HEK293T (cell line): ENCODE results near the gene IL10RA.

ENCODE experiments used
- CTCF ChIA-PET: fragments of 350-600 bp; formaldehyde crosslinking; extraction: SDS; loops from one replicate; lab custom pipeline; 2021; ENCODE audit warnings: antibody characterized with exemption, inconsistent platforms; lab: Yijun Ruan, JAX
- POLR2A ChIA-PET: fragments of 350-600 bp; formaldehyde crosslinking; extraction: SDS; loops from one replicate; lab custom pipeline; 2020; ENCODE audit warnings: antibody characterized with exemption, inconsistent platforms; lab: Yijun Ruan, JAX
- DNase-seq: peaks from one replicate; pipeline ENCODE4 v3.0.0; 2012; ENCODE audit warnings: mixed read lengths; ENCODE audit errors: extremely low spot score
- ARNT ChIP-seq: fragments of 450-650 bp; IDR thresholded peaks from 2 replicates; pipeline ENCODE4 v1.6.1; 2017; ENCODE audit warnings: mild to moderate bottlenecking
- BHLHE40 ChIP-seq: fragments of 450-650 bp; IDR thresholded peaks from 2 replicates; pipeline ENCODE4 v1.6.1; 2016; ENCODE audit warnings: mild to moderate bottlenecking, moderate library complexity, borderline replicate concordance
- CTBP1 ChIP-seq: fragments of 450-650 bp; IDR thresholded peaks from 2 replicates; pipeline ENCODE4 v1.6.1; 2016; ENCODE audit warnings: borderline replicate concordance
- ELF4 ChIP-seq: fragments of 450-650 bp; IDR thresholded peaks from 2 replicates; pipeline ENCODE4 v1.6.1; 2017; ENCODE audit warnings: antibody characterized with exemption
- FOXA1 ChIP-seq: fragments of 450-650 bp; IDR thresholded peaks from 2 replicates; pipeline ENCODE4 v1.6.1; 2016; ENCODE audit warnings: mild to moderate bottlenecking
- FOXK2 ChIP-seq: fragments of 450-650 bp; IDR thresholded peaks from 2 replicates; pipeline ENCODE4 v1.6.1; 2016; ENCODE audit warnings: mild to moderate bottlenecking
- FOXM1 ChIP-seq: fragments of 450-650 bp; IDR thresholded peaks from 2 replicates; pipeline ENCODE4 v1.6.1; 2017; ENCODE audit warnings: mild to moderate bottlenecking, borderline replicate concordance
- HDGF ChIP-seq: fragments of 450-650 bp; IDR thresholded peaks from 2 replicates; pipeline ENCODE4 v1.6.1; 2017; ENCODE audit warnings: antibody characterized with exemption, borderline replicate concordance
- L3MBTL2 ChIP-seq: fragments of 450-650 bp; conservative IDR thresholded peaks from 2 replicates; pipeline ENCODE4 v1.6.1; 2016; ENCODE audit warnings: mild to moderate bottlenecking
- LEF1 ChIP-seq: fragments of 450-650 bp; IDR thresholded peaks from 2 replicates; pipeline ENCODE4 v1.6.1; 2017; ENCODE audit warnings: mild to moderate bottlenecking, borderline replicate concordance
- NFRKB ChIP-seq: fragments of 450-650 bp; IDR thresholded peaks from 2 replicates; pipeline ENCODE4 v1.6.1; 2016; ENCODE audit warnings: mild to moderate bottlenecking, moderate library complexity
- PKNOX1 ChIP-seq: fragments of 450-650 bp; IDR thresholded peaks from 2 replicates; pipeline ENCODE4 v1.6.1; 2016
- SP1 ChIP-seq: fragments of 450-650 bp; IDR thresholded peaks from 2 replicates; pipeline ENCODE4 v1.6.1; 2017
- SUZ12 ChIP-seq: fragments of 450-650 bp; IDR thresholded peaks from 2 replicates; pipeline ENCODE4 v1.6.1; 2016; ENCODE audit warnings: mild to moderate bottlenecking
- TARDBP ChIP-seq: fragments of 450-650 bp; IDR thresholded peaks from 2 replicates; pipeline ENCODE4 v1.6.1; 2016
- ZNF384 ChIP-seq: fragments of 450-650 bp; IDR thresholded peaks from 2 replicates; pipeline ENCODE4 v1.6.1; 2016

IL10RA gene

GRCh38 chr11:118018401-118018800 is 32.2 kb downstream of the IL10RA start:
- ChIA-PET CTCF (no interaction called here), POLR2A (no interaction called here)
- TF ChIP-seq PKNOX1 (no peak), CTBP1 (no peak), SP1 (no peak), TARDBP (no peak), ARNT (no peak), FOXK2 (no peak), HDGF (no peak), BHLHE40 (no peak), NFRKB (no peak), FOXA1 (no peak), LEF1 (no peak), FOXM1 (no peak), L3MBTL2 (no peak), ZNF384 (no peak)
- no peak for DNase-seq

- TF ChIP-seq BHLHE40 (no peak), FOXK2 (no peak), LEF1 (no peak), SP1 (no peak), FOXA1 (no peak), PKNOX1 (no peak), L3MBTL2 (no peak), ARNT (no peak), FOXM1 (no peak), NFRKB (no peak), ZNF384 (no peak), CTBP1 (no peak), SUZ12 (no peak), HDGF (no peak)
- CTCF ChIA-PET = interaction anchor here (0.7 to 0.8 kb wide), 2 partner anchors 75 to 121 kb away, joined by 3 to 7 read pairs; no protein-coding TSS in a partner anchor
- POLR2A ChIA-PET = no interaction called here
- DNase-seq = no peak
Measured at GRCh38 chr11:118021146-118021545, 35.0 kb downstream of the IL10RA start.

- TF ChIP-seq CTBP1 (no peak), ARNT (no peak), SUZ12 (no peak), SP1 (no peak)
- POLR2A ChIA-PET = no interaction called here
- no peak for DNase-seq
- CTCF ChIA-PET = no interaction called here
Measured at GRCh38 chr11:118027694-118028093, 41.5 kb downstream of the IL10RA start.

GRCh38 chr11:118028626-118029025 is 42.4 kb downstream of the IL10RA start:
- CTCF ChIA-PET = no interaction called here
- TF ChIP-seq ARNT = no peak
- POLR2A ChIA-PET = no interaction called here
- DNase-seq = no peak

GRCh38 chr11:118033443-118033842 is 47.2 kb downstream of the IL10RA start:
- ChIA-PET POLR2A (no interaction called here), CTCF (no interaction called here)
- DNase-seq = no peak
- TF ChIP-seq FOXM1 (no peak), NFRKB (no peak), ZNF384 (no peak), TARDBP (no peak), SUZ12 (no peak), CTBP1 (no peak)

GRCh38 chr11:118042141-118042540 is 55.9 kb downstream of the IL10RA start:
- no peak for TF ChIP-seq SUZ12
- no peak for DNase-seq
- ChIA-PET POLR2A (no interaction called here), CTCF (no interaction called here)

GRCh38 chr11:118042796-118043195 is 56.6 kb downstream of the IL10RA start:
- TF ChIP-seq SP1 (no peak), ARNT (no peak), LEF1 (no peak), CTBP1 (no peak), BHLHE40 (no peak)
- CTCF ChIA-PET = no interaction called here
- POLR2A ChIA-PET = no interaction called here
- no peak for DNase-seq

- POLR2A ChIA-PET = no interaction called here
- no peak for DNase-seq
- CTCF ChIA-PET = interaction anchor here (0.8 to 0.9 kb wide), 2 partner anchors 8 to 99 kb away, joined by 3 to 10 read pairs; no protein-coding TSS in a partner anchor
- TF ChIP-seq FOXM1 (no peak), NFRKB (no peak), TARDBP (no peak), PKNOX1 (no peak), ELF4 (no peak), FOXA1 (no peak), SP1 (no peak), CTBP1 (no peak), ZNF384 (no peak), BHLHE40 (no peak), ARNT (no peak), L3MBTL2 (no peak), FOXK2 (no peak), HDGF (no peak), LEF1 (no peak), SUZ12 (no peak)
Measured at GRCh38 chr11:118045191-118045590, 59.0 kb downstream of the IL10RA start.
